ENCODE measurements around the gene SMIM26.
"Not testable (repeated sequence)": the region's sequence is repeated elsewhere in the genome, so short reads cannot be mapped to it uniquely, and the experiment has no call there.

The SMIM26 gene, protein sequence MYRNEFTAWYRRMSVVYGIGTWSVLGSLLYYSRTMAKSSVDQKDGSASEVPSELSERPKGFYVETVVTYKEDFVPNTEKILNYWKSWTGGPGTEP

GRCh38 chr20:18566892-18567738 is at the start of gene SMIM26:
Gene SMIM26 (plus strand): TSS chr20:18567432. CDS start chr20:18567479, 47 bp downstream.
- Histone ChIP-seq H3K36me3 (peaks cover 18 to 46% (median 24%) of the 10 kb centered on the region in 3 donors), H3K4me1 (peaks cover 0 to 12% (median 7%) of the 10 kb centered on the region in 4 donors), H3K27ac (peak within 1 kb of the TSS; percentile 82 to 92), H3K4me3 (peak within 1 kb of the TSS; percentile 58 to 76), H3K9me3 (no peaks in the 10 kb centered on the region), H3K27me3 (no peaks in the 10 kb centered on the region)
- peak; percentile 90 to 93 for DNase-seq
- intact Hi-C loops (cut with DNase I; ENCODE audit: low total_unique reads): loop anchor here (5.0 kb wide), 1 partner anchor 60 kb away; the partner anchor contains the start of gene SEC23B
- TF ChIP-seq, protein P1, sequence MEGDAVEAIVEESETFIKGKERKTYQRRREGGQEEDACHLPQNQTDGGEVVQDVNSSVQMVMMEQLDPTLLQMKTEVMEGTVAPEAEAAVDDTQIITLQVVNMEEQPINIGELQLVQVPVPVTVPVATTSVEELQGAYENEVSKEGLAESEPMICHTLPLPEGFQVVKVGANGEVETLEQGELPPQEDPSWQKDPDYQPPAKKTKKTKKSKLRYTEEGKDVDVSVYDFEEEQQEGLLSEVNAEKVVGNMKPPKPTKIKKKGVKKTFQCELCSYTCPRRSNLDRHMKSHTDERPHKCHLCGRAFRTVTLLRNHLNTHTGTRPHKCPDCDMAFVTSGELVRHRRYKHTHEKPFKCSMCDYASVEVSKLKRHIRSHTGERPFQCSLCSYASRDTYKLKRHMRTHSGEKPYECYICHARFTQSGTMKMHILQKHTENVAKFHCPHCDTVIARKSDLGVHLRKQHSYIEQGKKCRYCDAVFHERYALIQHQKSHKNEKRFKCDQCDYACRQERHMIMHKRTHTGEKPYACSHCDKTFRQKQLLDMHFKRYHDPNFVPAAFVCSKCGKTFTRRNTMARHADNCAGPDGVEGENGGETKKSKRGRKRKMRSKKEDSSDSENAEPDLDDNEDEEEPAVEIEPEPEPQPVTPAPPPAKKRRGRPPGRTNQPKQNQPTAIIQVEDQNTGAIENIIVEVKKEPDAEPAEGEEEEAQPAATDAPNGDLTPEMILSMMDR (IDR thresholded peaks at IDR 0.05): no peak

DNA sequence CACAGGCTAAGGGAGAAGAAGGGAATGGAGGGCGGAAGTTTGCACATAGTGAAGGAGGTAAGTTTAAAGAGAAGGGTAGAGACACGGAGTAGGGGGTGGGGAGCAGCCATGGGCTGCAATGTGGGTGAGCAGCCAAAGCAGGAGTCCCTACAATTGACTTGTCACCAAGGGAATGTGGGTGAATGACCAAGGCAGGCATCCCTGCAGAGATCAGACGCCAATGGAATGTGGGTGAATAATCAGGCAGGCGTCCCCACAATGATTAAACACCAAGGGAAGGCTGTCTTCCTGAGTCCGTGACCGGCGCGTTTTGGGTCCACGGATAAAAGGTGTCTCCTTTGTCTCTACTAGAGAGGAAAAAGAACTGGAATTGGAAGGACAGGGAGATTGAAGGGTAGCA is 45.2 kb upstream of the SMIM26 start:
- H3K4me3 ChIP-seq; H3K27me3 ChIP-seq; intact Hi-C loops (cut with DNase I; ENCODE audit: low total_unique reads); H3K4me1 ChIP-seq; H3K9me3 ChIP-seq; DNase-seq; H3K27ac ChIP-seq: not testable (repeated sequence)
- peaks cover 29 to 59% (median 32%) of the 10 kb centered on the region in 3 donors for H3K36me3 ChIP-seq

GRCh38 chr20:18523066-18523465 is 44.2 kb upstream of the SMIM26 start:
- TF ChIP-seq, protein P1 (IDR thresholded peaks at IDR 0.05): no peak
- no peak for DNase-seq
- Histone ChIP-seq H3K4me1 (no peaks in the 10 kb centered on the region), H3K4me3 (no peak overlapping the region), H3K36me3 (peaks cover 36 to 61% (median 39%) of the 10 kb centered on the region in 3 donors), H3K27me3 (no peaks in the 10 kb centered on the region), H3K9me3 (no peaks in the 10 kb centered on the region), H3K27ac (no peak overlapping the region)
- intact Hi-C loops (cut with DNase I; ENCODE audit: low total_unique reads): no loop called here

DNA sequence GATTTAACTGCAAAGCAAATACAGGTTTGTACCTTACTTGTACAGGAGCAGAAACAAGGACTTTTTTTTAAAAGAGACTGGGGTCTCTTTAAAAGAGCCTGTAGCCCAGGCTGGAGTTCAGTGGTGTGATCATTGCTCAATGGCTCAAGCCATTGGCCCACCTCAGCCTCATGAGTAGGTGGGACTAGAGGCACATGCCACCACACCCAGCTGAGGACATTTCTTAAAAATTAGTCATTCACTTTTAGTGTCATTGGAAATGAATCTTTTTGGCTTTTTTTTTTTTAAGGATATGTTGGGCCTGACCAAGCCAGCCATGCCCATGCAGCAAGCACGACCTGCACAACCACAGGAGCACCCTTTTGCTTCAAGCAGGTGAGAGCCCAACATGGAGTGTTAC is 42.6 kb upstream of the SMIM26 start:
- H3K27me3 ChIP-seq: no peaks in the 10 kb centered on the region
- intact Hi-C loops (cut with DNase I; ENCODE audit: low total_unique reads): no loop called here
- H3K9me3 ChIP-seq: no peaks in the 10 kb centered on the region
- H3K4me1 ChIP-seq: no peaks in the 10 kb centered on the region
- H3K36me3 ChIP-seq: peaks cover 50 to 76% (median 55%) of the 10 kb centered on the region in 3 donors
- no peak for DNase-seq
- no peak overlapping the region for H3K27ac ChIP-seq
- no peak overlapping the region for H3K4me3 ChIP-seq
- TF ChIP-seq, protein P1 (IDR thresholded peaks at IDR 0.05): no peak

GRCh38 chr20:18526761-18527160 is 40.5 kb upstream of the SMIM26 start:
- H3K27me3 ChIP-seq; H3K4me1 ChIP-seq; H3K4me3 ChIP-seq; DNase-seq; intact Hi-C loops (cut with DNase I; ENCODE audit: low total_unique reads); H3K27ac ChIP-seq; H3K9me3 ChIP-seq: not testable (repeated sequence)
- H3K36me3 ChIP-seq: peaks cover 66 to 84% (median 69%) of the 10 kb centered on the region in 3 donors

DNA sequence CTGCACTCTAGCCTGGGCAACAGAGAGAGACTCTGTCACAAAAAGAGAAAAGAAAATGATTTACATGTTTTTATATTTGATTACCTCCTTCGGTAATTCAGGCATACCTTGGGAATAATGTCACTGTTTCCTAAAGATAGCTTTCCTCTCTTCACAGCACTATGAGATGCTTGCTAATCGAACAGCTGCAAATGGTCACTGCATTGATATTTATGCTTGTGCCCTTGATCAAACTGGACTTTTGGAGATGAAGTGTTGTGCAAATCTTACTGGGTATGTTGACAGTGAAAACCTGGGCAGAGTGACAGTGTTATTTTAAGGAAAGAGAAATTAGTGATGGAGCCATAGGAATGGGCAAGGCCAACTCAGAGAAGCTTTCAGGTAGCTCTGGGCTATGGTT is 39.9 kb upstream of the SMIM26 start:
- no peak overlapping the region for H3K27ac ChIP-seq
- TF ChIP-seq, protein P1 (IDR thresholded peaks at IDR 0.05): no peak
- intact Hi-C loops (cut with DNase I; ENCODE audit: low total_unique reads): no loop called here
- no peaks in the 10 kb centered on the region for H3K9me3 ChIP-seq
- no peaks in the 10 kb centered on the region for H3K27me3 ChIP-seq
- H3K4me1 ChIP-seq: no peaks in the 10 kb centered on the region
- H3K36me3 ChIP-seq: peaks cover 72 to 84% (median 75%) of the 10 kb centered on the region in 3 donors
- no peak for DNase-seq
- no peak overlapping the region for H3K4me3 ChIP-seq

All from tibial artery (tissue), 4 donors.